ENCODE data around the gene CFAP53. TPM values are rescaled to one million over a fixed set of nuclear protein-coding genes. Genes with fewer than 3 reads are reported as not detected.

The CFAP53 gene
- total RNA-seq, 1 experiment from 2014 or later: not detected

GRCh38 chr18:50181590-50181989, 84.7 kb downstream of the CFAP53 start:
- Histone ChIP-seq H3K36me3 (replicated peaks; ENCODE audit: control insufficient read depth, insufficient read depth, low read length) (no peaks in the 10 kb centered on the region), H3K27me3 (ENCODE audit: control insufficient read depth, insufficient read depth, low read length) (no peaks in the 10 kb centered on the region), H3K4me3 (ENCODE audit: insufficient read depth, low read depth, low read length) (no peak overlapping the region)
- no peak for DNase-seq

- Histone ChIP-seq H3K4me3 (ENCODE audit: insufficient read depth, low read depth, low read length) (no peak overlapping the region), H3K36me3 (replicated peaks; ENCODE audit: control insufficient read depth, insufficient read depth, low read length) (no peaks in the 10 kb centered on the region), H3K27me3 (ENCODE audit: control insufficient read depth, insufficient read depth, low read length) (no peaks in the 10 kb centered on the region)
- no peak for DNase-seq
Observed at GRCh38 chr18:50179465-50179864, 86.8 kb downstream of the CFAP53 start.

GRCh38 chr18:50177294-50177992, 88.9 kb downstream of the CFAP53 start:
- H3K27me3 ChIP-seq (ENCODE audit: control insufficient read depth, insufficient read depth, low read length): no peaks in the 10 kb centered on the region
- no peaks in the 10 kb centered on the region for H3K36me3 ChIP-seq (replicated peaks; ENCODE audit: control insufficient read depth, insufficient read depth, low read length)
- H3K4me3 ChIP-seq (ENCODE audit: insufficient read depth, low read depth, low read length): no peak overlapping the region
- DNase-seq: no peak

Other genes with a start within 250 kb of the CFAP53 start
- 2.7 and 3.7 TPM in 2 replicates for gene MYO5B, start 71.3 kb downstream of the CFAP53 start, total RNA-seq (2014; rRNA removed; shearing (Covaris generic))
- gene MBD1, start 15.0 kb upstream of the CFAP53 start, total RNA-seq (2014; rRNA removed; shearing (Covaris generic)): 57.6 and 58.3 TPM in 2 replicates
- gene CXXC1, start 21.2 kb upstream of the CFAP53 start, total RNA-seq (2014; rRNA removed; shearing (Covaris generic)): 55.1 and 59.3 TPM in 2 replicates
- 29.2 and 33.9 TPM in 2 replicates for gene SKA1, start 108.6 kb upstream of the CFAP53 start, total RNA-seq (2014; rRNA removed; shearing (Covaris generic))